GM12874 (cell line): ENCODE measurements around the gene KLHL41.

Experiments used
- CTCF ChIP-seq: IDR thresholded peaks from 2 replicates; pipeline ENCODE4 v1.5.1; 2011; ENCODE audit warnings: low read depth, mild to moderate bottlenecking, control low read depth, low read length, moderate library complexity; ENCODE audit not compliant: insufficient read depth

The KLHL41 gene

DNA sequence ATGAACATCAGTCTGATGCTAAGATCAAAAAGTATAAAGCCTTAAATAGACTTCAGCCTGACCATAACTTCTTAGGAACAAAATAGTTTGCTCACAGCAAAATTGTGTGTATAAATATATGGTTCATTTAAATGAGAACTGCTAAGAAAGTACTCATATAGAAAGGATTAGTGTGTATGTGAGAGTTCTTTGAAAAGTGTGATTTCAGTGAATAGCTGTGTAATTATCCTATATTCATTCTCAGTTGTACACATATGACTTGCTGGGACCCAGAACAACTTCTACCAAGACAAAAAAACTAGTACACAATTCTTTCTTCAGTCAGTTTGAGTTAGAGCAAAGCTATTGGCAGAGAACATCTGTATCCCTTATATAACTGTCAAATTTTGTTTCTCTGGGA, 23.0 kb upstream of the KLHL41 start:
- TF ChIP-seq CTCF = no peak

DNA sequence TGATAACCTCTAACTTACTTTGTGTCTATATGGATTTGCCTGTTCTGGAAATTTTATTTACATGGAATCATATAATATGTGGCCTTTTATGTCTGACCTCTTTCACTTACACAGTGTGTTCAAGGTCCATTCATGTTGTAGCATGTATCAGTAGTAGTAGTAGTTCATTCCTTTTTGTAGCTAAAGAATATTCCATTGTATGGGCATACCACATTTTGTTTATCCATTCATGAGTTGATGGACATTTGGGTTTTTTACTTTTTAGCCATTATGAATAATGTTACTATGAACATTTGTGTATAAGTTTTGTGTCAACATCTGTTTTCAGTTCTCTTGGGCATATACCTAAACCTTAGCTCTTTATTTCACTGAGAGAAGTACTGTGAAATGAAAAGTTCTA, 18.7 kb upstream of the KLHL41 start:
- no peak for TF ChIP-seq CTCF

DNA sequence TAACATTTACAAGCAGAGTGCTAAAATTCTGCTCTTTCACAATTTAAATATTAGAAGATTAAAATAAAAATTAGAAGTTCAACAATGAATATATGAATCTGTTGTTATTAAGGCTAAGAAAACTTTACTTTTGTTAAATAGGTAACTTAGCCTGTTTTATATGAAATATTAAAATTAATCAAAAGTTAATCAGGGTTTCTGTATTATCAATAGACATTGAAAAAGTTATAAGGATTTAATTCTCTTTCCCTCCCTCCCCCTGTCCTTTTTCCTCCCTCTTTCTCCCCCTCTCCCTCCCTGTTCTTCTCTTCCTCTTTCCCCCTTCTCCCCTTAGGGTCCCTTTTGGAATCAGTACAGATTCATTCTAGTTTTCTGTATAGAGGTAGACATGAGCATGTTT, 18.1 kb upstream of the KLHL41 start:
- TF ChIP-seq CTCF = no peak

DNA sequence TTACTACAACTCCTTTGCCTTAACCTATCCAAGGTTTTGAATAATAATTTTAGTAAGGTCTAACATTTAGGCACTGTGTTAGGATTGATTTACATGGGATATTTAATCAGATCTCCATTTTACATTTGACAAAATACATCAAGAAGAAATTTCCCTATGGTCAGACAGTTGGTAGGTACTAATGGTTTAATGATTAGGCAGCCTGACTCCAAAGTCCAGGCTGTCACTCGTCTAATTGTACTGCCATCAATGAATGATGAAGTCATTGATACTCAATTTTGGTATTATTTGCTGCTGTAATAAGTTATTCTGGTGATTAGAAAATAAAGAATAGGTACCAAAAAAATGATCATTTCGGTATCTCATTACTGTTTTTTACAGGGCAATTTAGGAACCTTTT, 16.1 kb upstream of the KLHL41 start:
- TF ChIP-seq CTCF = no peak

GRCh38 chr2:169495310-169495928, 14.1 kb upstream of the KLHL41 start:
- TF ChIP-seq CTCF = no peak

GRCh38 chr2:169504651-169505050, 4.9 kb upstream of the KLHL41 start:
- TF ChIP-seq CTCF = no peak

GRCh38 chr2:169507698-169508097, 1.8 kb upstream of the KLHL41 start:
- TF ChIP-seq CTCF = no peak
